ENCODE results near the gene ATP10A.

DNA sequence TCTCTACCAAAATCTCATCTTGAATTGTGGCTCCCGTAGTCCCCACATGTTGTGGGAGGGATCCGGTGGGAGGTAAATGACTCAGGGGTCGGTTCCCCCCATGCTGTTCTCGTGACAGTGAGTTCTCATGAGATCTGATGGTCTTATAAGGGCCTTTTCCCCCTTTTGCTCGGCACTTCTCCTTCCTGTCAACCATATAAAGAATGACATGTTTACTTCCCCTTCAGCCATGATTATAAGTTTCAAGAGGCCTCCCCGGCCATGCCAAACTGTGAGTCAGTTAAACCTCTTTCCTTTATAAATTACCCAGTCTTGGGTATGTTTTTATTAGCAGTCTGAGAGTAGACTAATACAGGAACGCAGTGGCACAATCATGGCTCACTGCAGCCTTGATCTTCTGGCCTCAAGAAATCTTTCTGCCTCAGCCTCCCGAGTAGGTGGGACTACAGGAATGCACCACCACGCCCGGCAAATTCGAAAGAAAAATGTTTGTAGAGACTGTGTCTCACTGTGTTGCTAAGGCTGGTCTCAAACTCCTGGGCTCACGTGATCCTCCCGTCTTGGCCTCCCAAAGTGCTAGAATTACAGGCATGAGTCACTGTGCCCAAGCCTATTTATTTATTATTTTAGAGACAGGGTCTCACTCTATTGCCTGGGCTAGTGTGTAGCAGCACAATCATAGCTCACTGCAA is 101.0 kb downstream of the ATP10A start:
- TF ChIP-seq, protein P1, sequence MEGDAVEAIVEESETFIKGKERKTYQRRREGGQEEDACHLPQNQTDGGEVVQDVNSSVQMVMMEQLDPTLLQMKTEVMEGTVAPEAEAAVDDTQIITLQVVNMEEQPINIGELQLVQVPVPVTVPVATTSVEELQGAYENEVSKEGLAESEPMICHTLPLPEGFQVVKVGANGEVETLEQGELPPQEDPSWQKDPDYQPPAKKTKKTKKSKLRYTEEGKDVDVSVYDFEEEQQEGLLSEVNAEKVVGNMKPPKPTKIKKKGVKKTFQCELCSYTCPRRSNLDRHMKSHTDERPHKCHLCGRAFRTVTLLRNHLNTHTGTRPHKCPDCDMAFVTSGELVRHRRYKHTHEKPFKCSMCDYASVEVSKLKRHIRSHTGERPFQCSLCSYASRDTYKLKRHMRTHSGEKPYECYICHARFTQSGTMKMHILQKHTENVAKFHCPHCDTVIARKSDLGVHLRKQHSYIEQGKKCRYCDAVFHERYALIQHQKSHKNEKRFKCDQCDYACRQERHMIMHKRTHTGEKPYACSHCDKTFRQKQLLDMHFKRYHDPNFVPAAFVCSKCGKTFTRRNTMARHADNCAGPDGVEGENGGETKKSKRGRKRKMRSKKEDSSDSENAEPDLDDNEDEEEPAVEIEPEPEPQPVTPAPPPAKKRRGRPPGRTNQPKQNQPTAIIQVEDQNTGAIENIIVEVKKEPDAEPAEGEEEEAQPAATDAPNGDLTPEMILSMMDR (IDR thresholded peaks at IDR 0.05), result no peak
- no peak for TF ChIP-seq POLR2AphosphoS5 (IDR thresholded peaks at IDR 0.05)
